HG03025 (cell line): ENCODE data around the gene ASAH2B.

ENCODE experiments used
- ATAC-seq: cut with Tn5 transposase; IDR thresholded peaks from one replicate; pipeline ENCODE4 v1.9.1; 2021; ENCODE audit warnings: mild to moderate bottlenecking, moderate library complexity; ENCODE audit not compliant: unreplicated experiment, low FRiP score

Gene ASAH2B

GRCh38 chr10:50796693-50797092, 57.0 kb downstream of the ASAH2B start:
- no peak for ATAC-seq

GRCh38 chr10:50798297-50798696, 58.6 kb downstream of the ASAH2B start:
- no peak for ATAC-seq

GRCh38 chr10:50799595-50799994, 59.9 kb downstream of the ASAH2B start:
- no peak for ATAC-seq

GRCh38 chr10:50805981-50806622, 66.4 kb downstream of the ASAH2B start:
- no peak for ATAC-seq

- no peak for ATAC-seq
These were observed 68.4 kb downstream of the ASAH2B start for GRCh38 chr10:50807851-50808776.
